NCI-H69 (cell line): ENCODE data around the gene COA3.
A peak's percentile ranks its signal among the peaks of the same experiment; 100 is the strongest.

Source experiments
- DNase-seq: peaks from one replicate; lab custom pipeline; 2025; lab: John Stamatoyannopoulos, UW

Gene COA3, protein sequence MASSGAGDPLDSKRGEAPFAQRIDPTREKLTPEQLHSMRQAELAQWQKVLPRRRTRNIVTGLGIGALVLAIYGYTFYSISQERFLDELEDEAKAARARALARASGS

DNA sequence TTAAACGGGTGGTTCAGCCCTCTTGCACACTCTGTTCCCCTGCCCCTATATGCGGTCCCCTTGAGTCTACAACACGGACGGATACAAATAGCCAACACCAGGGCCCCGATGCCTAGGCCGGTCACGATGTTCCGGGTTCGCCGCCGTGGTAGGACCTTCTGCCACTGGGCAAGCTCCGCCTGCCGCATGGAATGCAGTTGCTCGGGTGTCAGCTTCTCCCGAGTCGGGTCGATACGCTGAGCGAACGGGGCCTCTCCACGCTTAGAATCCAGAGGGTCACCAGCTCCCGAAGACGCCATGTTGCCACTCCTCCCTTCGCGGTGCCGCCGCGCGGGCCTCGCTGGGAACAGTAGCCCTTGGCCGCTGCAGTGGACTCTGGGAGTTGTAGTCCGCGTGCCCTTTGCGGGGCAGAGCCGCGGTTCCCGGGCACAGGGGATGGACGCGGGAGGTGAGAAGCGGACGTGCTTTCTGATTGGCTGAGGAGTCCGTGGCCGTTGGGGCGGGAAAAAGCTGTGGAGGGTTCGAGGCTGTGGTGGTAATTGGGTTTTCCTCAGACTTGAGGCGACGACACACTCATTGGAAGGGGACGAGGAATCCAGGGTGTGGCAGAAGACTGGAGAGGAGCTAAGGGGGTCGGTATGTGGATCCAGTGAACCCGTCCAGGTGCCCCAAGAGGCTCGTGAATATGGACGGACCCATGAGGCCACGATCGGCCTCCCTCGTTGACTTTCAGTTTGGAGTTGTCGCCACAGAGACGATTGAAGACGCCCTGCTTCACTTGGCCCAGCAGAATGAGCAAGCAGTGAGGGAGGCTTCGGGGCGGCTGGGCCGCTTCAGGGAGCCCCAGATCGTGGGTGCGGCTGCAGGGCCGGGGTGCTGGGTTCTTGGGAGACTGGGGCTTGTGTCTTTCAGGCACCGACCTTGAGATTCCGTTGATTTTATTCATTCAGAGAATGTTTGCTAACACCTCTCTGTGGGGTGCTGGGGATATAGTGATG is at the start of gene COA3, which contains the start of gene CNTD1:
TSS of gene COA3 (minus strand) at position 322 of the 998 bp plus-strand sequence. CDS start at position 299, 23 bp downstream.
TSS of gene CNTD1 (plus strand) at position 479 of the 998 bp plus-strand sequence. CDS start at position 686, 207 bp downstream.
- DNase-seq, result peak; percentile 90

DNA sequence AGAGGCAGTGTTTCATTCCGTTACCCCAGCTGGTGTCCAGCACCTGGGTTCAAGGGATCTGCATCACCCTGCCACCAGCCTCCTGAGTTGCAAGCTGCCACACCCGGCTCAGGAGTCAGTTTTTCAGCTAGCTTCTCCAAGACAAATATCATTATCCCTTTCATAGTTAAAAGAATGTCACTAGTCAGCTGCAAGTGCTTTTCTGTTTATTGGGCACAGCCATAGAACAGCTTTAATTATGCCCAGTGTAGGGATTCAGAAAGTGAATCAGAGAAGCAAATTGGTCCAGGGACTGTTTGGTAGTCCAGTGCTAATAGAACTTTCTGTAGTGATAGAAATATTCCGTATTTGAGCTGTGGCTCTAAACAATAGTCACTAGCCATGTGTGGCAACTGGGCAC is 49.6 kb upstream of the COA3 start:
- peak; percentile 47 for DNase-seq

DNA sequence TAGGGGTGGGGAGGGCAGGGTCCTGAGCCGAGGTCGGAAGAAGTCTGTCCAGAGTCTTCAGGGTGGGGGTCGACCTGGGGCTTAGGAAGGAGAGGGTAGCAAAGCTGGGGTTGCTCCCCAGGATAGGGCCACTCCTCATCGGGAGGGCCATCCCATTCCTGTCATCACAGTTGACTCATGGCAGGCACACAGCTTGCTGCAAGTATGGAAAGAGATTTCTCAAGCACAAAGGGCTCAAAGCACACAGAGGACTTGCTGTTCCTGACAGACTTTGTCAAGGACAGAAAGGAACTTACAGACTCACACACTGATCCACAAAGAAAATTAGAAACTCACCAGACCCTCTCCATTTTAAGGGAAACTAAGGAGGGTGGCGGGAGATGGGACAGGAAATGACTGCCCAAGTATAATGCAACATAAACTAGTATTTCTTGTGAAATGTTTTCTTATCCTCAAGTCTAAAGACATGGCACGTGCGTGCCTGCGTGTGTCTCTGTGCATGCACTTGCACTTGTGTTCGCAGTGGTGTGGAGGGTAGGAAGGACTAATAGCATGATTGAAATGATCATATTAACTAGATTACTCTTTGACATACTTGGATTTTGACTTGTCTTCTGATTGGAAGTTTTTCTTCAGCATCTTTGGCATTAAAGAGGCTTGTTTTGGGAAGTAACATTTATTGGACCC is 48.2 kb upstream of the COA3 start:
- peak; percentile 17 for DNase-seq

DNA sequence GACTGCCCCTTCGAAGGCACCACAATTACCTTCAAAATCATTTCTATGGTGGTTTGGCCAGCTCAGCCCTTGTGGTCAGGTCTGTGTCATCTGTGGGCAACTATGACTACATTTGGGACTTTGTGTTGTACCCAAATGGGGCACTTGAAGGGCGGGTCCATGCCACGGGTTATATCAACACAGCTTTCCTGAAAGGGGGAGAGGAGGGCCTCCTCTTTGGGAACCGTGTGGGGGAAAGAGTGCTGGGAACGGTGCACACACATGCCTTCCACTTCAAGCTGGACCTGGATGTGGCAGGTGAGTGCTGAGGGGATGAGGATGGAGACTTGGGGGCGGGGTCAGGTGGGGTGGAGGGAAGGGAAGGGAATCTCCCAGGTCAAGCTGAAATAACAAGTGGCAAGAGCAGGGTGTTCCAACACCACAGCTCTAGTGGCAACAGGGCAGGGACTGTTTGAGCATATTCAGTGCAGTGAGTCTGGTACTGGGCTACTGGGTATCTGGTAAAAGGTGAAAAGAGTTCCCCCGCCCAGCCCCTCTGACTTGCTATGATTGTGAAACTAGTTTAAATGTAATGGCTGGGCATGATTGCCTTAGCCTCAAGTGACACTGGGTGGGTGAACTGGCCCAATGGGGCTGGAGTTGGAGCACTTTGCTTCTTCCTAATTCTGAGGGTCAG is 47.6 kb upstream of the COA3 start:
- no peak for DNase-seq

DNA sequence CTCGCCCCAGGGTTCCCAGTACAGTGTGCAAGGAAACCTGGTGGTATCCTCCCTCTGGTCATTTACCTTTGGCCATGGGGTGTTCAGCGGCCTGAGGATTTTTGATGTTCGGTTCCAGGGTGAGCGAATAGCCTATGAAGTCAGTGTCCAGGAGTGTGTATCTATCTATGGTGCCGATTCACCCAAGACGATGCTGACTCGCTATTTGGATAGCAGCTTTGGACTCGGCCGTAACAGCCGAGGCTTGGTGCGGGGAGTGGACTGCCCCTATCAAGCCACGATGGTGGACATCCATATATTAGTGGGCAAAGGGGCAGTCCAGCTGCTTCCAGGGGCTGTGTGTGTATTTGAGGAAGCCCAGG is 47.0 kb upstream of the COA3 start:
- DNase-seq, result no peak

DNA sequence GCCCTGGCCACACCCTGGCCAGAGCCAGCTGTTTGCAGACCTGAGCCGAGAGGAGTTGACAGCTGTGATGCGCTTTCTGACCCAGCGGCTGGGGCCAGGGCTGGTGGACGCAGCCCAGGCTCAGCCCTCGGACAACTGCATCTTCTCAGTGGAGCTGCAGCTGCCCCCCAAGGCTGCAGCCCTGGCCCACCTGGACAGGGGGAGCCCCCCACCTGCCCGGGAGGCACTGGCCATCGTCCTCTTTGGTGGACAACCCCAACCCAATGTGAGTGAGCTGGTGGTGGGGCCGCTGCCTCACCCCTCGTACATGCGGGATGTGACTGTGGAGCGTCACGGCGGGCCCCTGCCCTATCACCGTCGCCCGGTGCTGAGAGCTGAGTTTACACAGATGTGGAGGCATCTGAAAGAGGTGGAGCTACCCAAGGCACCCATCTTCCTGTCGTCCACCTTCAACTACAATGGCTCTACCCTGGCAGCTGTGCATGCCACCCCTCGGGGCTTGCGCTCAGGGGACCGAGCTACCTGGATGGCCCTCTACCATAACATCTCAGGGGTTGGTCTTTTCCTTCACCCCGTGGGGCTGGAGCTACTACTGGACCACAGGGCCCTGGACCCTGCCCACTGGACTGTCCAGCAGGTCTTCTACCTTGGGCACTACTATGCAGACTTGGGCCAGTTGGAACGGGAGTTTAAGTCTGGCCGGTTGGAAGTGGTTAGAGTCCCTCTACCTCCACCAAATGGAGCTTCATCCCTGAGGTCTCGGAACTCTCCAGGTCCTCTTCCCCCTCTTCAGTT is 46.5 kb upstream of the COA3 start:
- DNase-seq, result no peak

DNA sequence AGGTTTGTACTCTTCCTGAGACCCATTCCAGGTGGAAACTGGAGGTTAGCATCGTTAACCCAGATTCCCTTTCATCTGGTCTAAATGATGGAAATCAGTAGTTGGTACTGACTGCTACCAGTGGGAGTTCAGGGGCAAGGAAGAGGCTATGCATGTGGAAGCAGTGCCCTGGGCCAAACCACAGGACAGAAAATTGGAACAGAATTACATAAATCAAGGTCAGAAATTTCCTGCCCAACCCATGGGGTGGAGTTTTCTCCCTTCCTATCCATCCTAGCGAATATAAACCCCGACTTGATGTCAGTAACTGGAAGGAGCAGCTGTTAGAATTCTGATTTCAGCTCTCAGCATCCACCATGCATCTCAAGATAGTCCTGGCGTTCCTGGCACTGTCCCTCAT is 45.8 kb upstream of the COA3 start, which contains the start of gene AOC2:
TSS of gene AOC2 (plus strand) at position 310 of the 400 bp plus-strand sequence. CDS start at position 357, 47 bp downstream.
- no peak for DNase-seq

DNA sequence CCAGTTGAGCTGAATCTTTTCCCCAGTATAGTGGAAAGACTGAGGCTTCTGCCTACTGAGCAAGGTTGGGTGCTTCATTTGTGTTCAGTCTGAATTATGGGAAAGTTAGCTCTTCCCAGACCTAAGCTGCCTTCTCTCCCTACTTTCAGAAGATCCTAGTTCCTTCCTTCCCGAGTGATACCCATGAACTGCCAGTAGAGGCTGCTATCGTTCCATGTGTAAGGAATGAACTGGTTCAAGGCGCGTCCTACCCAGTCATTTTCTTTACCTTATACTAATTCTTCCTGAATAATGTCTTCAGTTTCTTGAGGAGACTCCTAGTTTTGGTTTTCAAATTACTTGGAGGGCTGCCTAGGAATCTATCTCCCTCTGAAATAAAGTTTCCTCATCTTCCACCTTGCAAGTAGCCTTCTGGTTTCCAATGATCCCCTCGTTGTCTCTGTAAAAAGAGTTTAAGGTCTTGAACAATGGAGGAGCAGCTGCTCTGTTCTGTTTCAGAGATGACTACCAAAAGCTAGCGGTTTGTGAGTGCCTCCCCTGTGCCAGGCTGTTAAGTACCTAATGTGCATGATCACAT is 44.9 kb upstream of the COA3 start:
- peak; percentile 71 for DNase-seq

DNA sequence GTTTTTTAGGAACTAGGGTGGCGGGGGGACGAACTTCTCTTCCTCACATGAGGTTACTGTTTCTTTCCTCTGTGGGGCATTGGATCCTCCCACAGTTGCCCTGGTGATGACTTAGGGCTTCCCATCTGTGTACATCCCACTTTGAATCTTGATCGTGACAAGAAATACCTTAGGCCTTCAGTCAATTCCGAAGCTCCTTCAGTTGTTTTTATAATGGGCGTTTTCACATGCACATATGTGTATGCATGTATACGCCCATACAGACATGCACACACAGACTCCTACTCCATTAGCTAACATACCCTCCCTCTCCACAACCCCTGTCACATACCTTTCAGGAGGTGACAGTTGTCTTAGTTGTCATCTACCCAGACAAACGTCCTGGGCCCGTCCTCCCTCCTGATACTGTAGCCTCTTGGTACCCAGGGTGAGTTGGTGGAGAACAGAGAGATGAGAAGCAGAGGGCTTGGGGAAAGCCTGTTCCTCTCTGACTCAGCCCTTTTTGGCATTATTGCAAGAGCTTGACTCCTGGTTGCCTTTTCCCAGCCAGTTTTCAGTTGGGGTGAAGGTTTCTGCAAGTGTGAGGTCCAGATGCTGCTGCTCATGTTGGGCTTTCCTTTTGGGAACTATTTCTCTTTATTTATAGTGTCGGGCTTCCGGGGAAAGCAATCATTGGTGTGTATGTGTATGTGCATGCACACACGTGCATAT is 43.6 kb upstream of the COA3 start:
- DNase-seq, result no peak

DNA sequence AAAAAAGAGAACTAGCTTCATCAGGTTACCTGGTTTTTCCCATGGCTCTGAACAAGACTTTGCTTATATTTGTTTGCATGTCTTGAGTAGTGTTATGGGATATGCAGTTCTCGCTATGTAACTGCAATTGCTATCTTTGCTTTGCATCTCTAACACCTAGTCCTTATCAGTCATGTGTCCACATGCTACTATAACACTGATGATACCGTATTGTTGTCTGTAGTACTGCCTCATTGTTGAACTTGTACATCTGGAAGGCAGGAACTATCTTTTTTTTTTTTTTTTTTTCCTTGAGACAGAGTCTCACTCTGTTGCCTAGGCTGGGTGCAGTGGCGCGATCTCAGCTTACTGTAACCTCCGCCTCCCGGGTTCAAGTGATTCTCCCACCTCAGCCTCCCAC is 37.2 kb upstream of the COA3 start:
- no peak for DNase-seq

DNA sequence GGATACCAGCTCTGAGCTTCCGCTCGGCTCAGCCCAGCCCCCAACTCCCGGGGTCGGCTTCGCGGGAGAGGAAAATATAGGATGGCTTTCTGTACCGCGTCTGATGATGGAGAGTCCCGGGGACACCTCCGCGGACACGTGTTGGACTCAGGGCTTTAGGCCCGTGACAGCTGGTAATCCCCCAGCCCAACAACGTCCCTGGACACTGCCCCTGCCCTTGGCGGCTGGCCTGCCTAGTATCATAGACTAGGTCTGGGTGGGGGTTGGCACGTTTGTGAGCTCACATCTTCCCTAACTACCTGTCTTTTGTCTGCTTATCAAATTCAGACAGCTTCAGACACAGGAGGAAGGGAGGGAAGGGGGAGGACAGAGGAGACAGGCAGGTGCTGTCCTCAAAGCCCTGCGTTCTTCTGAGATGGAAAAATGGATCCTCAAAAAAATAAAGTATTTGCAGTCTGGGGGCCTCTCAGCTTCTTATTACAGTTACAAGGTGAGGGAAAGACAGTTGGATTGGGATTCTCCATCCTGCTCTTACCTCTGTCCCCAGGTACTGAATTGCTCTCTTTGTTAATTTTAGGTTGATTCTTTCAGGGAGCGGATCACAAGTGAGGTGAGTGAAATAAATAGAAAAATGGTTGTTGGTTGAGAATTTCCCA is 35.4 kb upstream of the COA3 start:
- DNase-seq, result no peak

DNA sequence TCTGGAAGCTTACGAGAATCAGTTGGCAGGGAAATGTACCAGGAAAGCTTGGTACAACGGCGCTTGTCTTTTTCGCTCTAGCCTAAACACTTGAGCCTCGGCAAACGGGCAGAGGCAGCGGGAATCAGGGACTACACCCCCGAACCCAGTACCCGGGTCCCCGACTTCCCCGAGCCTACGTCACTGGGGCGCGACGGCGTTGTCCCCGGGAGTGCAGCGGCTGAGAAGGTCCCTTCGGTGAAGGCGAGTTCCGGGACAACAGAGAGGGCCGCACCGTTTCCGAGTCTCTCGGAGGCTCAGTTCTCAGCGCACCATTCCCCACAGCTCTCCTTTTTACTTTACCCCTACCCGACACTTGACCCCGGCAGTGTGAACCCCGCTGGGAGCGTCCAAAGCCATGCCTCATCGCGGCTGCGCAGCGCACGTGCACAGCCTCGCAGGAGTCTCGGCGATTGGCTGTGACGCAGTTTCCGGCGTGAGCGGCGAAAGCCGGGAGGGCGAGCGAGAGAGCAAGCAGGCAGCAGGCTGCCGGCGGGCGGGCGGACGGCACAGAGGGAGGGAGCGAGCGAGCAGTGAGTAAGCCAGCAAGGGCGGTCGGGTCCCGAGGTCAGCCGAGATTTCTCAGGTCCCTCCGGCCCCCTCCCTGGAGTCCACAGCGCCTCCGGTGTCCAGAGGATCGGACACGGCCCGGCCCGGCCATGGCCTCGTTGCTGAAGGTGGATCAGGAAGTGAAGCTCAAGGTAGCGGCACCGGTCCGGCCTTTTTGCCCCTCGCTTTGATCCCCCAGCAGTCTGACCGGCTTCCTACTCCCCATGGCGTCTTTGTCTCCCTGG is 34.6 kb upstream of the COA3 start, which contains the start of gene PSME3:
TSS of gene PSME3 (plus strand) at position 464 of the 833 bp plus-strand sequence. CDS start at position 699, 235 bp downstream.
- DNase-seq, result peak; percentile 96

DNA sequence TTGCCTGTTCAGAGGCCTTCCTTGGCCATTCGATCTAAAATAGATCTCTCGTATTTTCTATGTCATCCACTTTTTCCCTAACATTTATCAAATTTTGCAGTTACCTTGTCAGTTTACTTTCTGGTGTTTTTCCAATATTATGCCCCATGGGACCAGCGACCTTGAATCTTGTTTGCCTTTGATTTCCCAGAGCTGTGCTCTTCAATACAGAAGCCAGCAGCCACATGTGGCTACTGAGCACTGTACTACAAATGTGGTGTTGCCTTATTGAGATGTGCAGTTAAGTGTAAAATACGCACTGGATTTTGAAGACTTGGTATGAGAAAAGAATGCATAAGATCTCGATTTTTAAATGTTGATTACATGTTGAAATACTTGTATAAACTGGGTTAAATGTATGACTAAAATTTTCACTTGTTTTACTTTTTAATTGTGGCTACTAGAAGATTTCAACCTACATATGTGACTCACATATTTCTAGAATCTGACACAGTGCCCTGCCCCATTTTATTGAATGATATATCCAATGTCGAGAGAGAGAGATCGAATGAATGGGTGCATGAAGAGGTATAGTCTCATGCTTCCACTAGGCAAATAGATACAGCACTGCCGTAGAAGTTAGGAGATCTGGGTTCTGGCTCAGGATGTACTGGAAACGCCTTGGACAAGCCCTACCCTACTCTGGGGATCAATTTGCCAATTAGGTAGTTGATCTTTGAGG is 33.9 kb upstream of the COA3 start:
- no peak for DNase-seq

DNA sequence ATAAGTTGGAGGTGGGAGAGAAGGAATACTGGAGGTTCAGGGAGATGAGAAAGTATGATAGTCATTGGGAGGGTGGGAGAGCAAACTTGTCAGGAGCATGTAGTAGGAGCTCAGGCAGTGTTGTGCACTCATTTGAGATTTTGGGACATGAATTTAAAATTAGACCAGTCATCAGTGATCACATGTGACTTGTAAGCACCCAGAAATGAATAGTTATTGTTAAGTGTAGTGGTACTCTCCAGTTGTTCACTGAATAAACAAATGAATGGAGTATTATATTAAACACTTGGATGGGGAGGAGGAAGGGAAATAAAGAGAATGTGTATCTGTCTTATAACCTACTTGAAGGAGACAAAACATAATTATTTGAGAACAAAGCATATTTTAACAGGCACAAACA is 32.5 kb upstream of the COA3 start:
- no peak for DNase-seq

DNA sequence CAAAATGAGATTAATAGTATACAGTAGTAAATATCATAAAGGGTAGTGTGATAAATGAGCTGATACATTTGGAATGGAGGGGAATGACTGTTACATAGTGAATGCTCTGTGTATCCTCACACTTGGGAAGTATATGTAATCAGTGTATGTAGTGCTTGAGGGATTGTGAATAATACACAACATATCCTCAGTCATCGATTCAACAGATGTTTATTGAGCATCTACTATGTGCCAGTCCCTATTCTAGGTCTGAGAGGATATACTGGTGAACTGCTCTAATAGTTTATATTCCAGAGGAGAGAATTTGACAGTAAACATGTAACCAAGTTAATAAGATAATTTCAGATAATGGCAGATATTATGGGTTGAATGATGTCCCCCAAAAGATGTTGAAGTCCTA is 29.0 kb upstream of the COA3 start:
- no peak for DNase-seq

DNA sequence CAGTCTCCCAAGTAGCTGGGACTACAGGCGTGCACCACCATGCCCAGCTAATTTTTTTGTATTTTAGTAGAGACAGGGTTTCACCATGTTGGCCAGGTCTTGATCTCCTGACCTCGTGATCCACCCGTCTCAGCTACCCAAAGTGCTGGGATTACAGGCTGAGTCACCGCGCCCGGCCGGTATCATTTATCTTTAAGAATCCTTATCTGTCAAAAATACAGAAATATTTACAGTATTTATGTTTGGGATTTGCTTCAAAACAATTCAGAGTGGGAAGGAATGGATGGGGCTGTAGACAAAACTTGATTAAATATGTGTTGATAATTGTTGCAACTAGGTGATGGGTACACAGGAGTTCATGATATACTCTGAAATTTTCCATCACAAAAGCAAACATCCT is 22.7 kb upstream of the COA3 start:
- no peak for DNase-seq

DNA sequence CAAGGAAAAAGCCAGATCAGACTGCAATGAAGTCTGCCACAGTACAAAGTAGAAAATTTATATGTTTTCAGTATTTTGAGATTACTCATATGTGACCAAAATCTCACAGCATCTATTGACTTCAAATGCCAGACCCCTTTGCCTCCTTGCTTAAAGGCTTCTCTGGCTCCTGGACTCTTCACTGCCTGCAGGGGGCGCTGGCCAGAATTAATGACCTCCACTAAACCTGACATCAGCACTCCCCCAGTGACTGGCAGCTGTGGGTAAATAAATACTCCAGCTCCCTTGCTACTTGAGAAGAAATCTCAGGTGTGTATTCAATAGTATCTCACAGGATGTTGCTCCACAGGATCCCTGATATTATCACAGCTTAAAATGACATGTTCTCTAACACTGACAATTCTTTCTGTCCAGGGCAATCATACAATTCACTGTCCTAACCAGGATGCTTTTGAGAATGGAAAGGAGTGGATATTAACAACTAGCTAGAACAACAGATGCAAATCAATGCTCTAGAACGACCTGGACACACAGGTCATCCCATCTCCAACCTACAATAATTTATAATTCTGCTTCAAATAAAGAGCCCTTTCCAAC is 21.5 kb upstream of the COA3 start:
- DNase-seq, result peak; percentile 85

DNA sequence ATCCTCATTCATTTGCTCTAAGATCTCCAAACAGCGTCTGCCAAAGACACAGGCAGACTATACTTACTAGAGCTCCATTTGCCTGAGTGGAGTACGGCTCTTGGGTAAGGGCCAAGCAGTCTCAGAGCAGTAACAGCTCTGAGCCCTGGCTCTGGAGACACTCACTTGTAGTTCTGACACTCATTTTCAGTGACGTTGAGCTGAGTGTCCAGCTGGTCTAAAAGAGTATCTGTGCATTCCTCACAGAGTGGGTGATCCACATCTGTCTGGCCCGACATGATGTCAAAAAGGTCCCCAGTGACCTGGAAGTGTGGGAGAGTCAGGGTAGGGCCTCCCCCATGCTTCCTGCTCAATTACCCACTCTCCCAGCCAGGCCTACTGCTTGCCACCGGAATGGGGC is 19.9 kb upstream of the COA3 start:
- no peak for DNase-seq
